Measurements from ENCODE around the gene DEPDC5. TPM values are rescaled to one million over a fixed set of nuclear protein-coding genes. Genes with fewer than 3 reads are reported as not detected.

The DEPDC5 gene
- total and polyA plus RNA-seq, 9 of the 15 experiments (the other 6 are each of a cell fraction or from before 2014, with no cell fraction given) = 2.3 to 12.3 (median 10.7) TPM

- intact Hi-C loops (cut with micrococcal nuclease) (no loop called here), in situ Hi-C loops (cut with MboI) (no loop called here)
- peaks cover 60% of the 10 kb centered on the region; the same call in 2 of the 3 replicates for H3K36me3 ChIP-seq (ENCODE audit: control insufficient read depth, insufficient read depth, low read length)
- H3K27me3 ChIP-seq (ENCODE audit: control insufficient read depth in 2 of 2, insufficient read depth in 2 of 2, low read length in 2 of 2) = no peaks in the 10 kb centered on the region
- no peak overlapping the region for H3K4me2 ChIP-seq (ENCODE audit: insufficient read depth, low read length)
- TF ChIP-seq ZNF316 (IDR thresholded peaks at IDR 0.05) (peak; percentile 27), ZFPM2 (CRISPR knock-in tag; IDR thresholded peaks at IDR 0.05) (no peak), ZNF584 (CRISPR knock-in tag; IDR thresholded peaks at IDR 0.05; ENCODE audit: low read depth) (no peak), PTBP1 (IDR thresholded peaks at IDR 0.05; ENCODE audit: low read depth, low read length) (no peak), ZFX (CRISPR knock-in tag; IDR thresholded peaks at IDR 0.05) (no peak), ATF3 (IDR thresholded peaks at IDR 0.05) (no peak), ATF3 (CRISPR knock-in tag; conservative IDR thresholded peaks at IDR 0.05) (no peak), EWSR1 (IDR thresholded peaks at IDR 0.05; ENCODE audit: borderline replicate concordance, low read depth, partially characterized antibody) (no peak), HDGF (IDR thresholded peaks at IDR 0.05) (no peak)
- H4K20me1 ChIP-seq (replicated peaks; ENCODE audit: control insufficient read depth, insufficient read depth, low read length) = no peaks in the 10 kb centered on the region
- no peaks in the 10 kb centered on the region for H3K4me1 ChIP-seq (replicated peaks in 1 of 2; ENCODE audit: control insufficient read depth in 2 of 2, insufficient read depth in 2 of 2, low read length in 2 of 2)
- no peaks in the 10 kb centered on the region for H3K9me1 ChIP-seq (ENCODE audit: control insufficient read depth, insufficient read depth, low read length)
- no peak overlapping the region for H3K27ac ChIP-seq (ENCODE audit: extremely low read depth, low read depth, low read length)
- H3K9me3 ChIP-seq (replicated peaks; ENCODE audit: control insufficient read depth, insufficient read depth, low read depth, low read length) = no peaks in the 10 kb centered on the region
- 83% methylated on average over 4 of the region's 4 CpGs for WGBS (ENCODE audit: insufficient coverage, low coverage, missing lambda C conversion rate)
- FAIRE-seq (no peak), ATAC-seq (no peak), DNase-seq (ENCODE audit: extremely low read depth in 1 of 4, low spot score in 3 of 4) (no peak)
- H3K4me3 ChIP-seq = no peak overlapping the region
- H3K9ac ChIP-seq (ENCODE audit: insufficient read depth in 1 of 2, low read depth in 2 of 2, low read length in 2 of 2) = no peak overlapping the region
- ChIA-PET CTCF (ENCODE audit: low intra/inter-chr PET ratio) (no interaction called here), POLR2A (no interaction called here)
- H3K79me2 ChIP-seq (ENCODE audit: control insufficient read depth, insufficient read depth, low read length) = no peaks in the 10 kb centered on the region
- H2AFZ ChIP-seq (ENCODE audit: low read depth, low read length) = no peak overlapping the region
- no TSS peak for BruUV-seq (replicated peaks)
These were observed 62.9 kb downstream of the DEPDC5 start for GRCh38 chr22:31816750-31817149.

All from K562 (cell line).